ENCODE results near the gene NACC2.
A peak's percentile ranks its signal among the peaks of the same experiment; 100 is the strongest.

NACC2 gene

DNA sequence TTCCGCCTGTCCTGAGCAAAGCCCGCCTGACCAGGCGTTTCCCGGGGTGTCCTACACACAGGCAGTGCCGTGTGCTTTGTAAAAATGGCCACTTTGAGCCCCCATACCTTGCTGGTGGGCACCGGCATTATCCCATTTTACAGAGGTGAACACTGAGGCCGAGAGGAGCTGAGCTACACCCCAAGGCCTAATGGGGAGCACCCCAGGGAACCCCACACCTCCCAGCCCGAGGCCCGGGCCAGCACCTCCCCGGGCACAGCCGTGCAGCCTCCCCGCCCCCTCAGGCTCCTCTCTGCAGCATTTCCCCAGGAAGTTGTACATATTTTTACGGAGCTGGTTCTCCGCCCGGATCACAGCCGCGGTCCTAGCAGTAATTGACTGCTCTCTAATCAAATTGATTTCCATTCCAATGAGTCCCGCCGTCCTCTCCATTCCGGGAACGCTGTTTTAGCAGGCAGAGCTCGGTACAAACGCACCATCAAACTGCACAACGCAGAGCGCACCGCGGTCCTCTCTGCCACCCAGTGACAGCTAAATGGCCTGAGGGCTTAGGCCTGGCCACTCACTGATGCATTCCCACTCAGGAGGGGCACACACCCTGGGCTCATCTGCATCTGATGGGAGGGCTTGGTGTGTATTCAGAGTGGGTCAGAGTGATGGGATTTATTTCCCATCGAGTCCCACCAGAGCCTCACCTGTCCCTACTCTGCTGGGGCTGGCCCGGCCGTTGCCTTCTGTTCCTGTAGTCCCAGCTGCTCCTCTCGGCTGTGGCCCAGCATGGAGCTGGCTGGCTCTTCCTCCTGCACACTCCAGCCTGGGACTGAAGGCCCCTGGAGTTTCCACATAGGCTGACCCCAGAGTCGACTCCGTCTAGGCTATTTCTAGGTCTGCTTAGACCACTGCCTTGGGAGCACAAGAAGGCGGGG lies 97.7 kb downstream of the NACC2 start:
- H3K4me3 ChIP-seq (replicated peaks in 1 of 2; ENCODE audit: low read depth in 2 of 2, low read length in 2 of 2): no peak overlapping the region
- no peak for DNase-seq (ENCODE audit: low read depth in 2 of 2)
- TF ChIP-seq, protein P1, sequence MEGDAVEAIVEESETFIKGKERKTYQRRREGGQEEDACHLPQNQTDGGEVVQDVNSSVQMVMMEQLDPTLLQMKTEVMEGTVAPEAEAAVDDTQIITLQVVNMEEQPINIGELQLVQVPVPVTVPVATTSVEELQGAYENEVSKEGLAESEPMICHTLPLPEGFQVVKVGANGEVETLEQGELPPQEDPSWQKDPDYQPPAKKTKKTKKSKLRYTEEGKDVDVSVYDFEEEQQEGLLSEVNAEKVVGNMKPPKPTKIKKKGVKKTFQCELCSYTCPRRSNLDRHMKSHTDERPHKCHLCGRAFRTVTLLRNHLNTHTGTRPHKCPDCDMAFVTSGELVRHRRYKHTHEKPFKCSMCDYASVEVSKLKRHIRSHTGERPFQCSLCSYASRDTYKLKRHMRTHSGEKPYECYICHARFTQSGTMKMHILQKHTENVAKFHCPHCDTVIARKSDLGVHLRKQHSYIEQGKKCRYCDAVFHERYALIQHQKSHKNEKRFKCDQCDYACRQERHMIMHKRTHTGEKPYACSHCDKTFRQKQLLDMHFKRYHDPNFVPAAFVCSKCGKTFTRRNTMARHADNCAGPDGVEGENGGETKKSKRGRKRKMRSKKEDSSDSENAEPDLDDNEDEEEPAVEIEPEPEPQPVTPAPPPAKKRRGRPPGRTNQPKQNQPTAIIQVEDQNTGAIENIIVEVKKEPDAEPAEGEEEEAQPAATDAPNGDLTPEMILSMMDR (IDR thresholded peaks at IDR 0.05; ENCODE audit: low read depth, low read length): no peak

DNA sequence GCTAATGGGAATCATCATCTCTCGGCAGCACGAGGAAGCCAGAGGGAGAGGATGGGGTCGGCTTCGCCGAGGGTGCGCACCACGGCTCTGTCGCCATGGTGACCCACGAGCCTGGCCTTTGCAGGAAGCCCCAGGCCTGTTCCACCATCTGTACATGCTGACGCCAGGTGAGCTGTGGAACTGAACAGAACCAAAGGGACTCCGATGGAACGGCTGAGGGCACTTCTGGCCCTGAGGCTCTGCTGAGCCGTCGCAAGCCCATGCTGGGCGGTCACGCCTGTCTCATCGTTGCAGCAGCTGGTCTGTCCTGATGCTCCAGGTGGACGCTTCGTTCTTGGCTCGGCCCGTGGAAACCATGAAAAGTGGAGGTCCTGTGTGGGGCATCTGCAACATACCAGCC lies 99.3 kb downstream of the NACC2 start:
- no peak for DNase-seq (ENCODE audit: low read depth in 2 of 2)
- H3K4me3 ChIP-seq (replicated peaks in 1 of 2; ENCODE audit: low read depth in 2 of 2, low read length in 2 of 2): no peak overlapping the region
- TF ChIP-seq, protein P1 (IDR thresholded peaks at IDR 0.05; ENCODE audit: low read depth, low read length): no peak

DNA sequence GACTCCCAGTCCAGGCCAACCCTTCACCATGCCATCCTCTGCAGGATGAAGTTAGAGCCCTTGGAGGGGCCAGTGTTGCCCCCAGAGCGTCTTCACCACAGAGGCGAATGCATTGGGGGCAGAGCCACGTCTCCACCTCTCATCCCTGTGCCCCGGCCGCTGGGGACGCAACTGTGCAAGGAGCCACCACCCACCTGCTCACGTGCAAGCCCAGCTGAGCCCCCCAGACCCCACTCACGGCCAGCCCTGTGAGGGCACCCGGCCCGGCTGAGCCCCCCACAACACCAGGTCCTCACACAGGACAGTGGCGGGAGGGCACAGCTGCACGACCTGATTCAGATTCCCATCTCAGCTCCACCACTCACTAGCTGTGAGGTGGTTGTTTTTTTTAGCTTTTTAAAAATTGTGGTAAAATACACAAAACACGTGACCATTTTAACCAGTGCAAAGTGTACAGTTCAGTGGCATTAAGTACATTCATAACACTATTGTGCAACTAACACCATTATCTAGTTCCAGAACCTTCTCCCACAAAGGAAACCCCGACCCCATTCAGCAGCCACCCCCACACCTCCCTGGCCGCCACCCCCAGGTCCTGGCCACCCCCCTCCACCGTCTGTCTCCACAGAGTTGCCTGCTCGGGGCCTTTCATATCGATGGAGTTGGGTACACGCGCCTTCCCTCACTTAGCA lies 100.4 kb downstream of the NACC2 start:
- peak in 1 of 2 donors; percentile 68 for DNase-seq (ENCODE audit: low read depth in 2 of 2)
- TF ChIP-seq, protein P1 (IDR thresholded peaks at IDR 0.05; ENCODE audit: low read depth, low read length): no peak
- H3K4me3 ChIP-seq (replicated peaks in 1 of 2; ENCODE audit: low read depth in 2 of 2, low read length in 2 of 2): no peak overlapping the region

DNA sequence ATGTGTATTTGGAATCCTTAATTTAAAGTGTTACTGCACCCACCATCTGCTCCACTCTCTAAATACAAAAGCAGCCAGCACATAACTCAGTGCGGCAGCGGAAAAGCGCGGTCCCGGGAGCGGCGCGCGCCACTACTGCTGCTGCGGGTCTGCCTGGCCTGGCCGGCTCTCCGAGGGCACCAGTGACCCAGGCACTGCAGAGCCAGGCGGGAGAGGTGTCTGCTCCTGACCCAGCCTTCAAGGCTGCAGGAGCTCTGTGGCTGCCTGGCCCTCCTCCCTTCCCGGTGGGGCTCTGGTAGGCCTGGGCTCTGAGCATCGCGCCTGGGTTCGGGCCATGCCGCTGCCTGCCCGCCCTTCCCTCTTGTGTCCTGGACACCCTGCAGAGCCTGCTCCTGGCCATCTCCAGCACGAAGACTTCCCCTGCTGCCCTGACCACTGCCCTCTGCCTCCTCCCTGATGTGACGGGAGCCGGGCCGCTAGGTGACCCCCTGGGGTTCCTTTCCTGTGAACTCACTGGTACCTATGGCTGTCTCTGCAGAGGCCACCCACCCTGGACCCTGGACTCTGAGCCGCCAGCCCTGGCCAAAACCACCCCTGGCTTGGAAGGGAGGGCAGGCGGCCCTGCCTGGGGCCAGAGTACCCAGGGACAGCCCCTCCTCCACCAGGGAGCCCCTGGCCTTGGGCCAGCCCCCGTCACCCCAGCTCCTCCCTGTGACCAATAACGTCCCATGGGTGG lies 101.2 kb downstream of the NACC2 start:
- TF ChIP-seq, protein P1 (IDR thresholded peaks at IDR 0.05; ENCODE audit: low read depth, low read length): no peak
- no peak for DNase-seq (ENCODE audit: low read depth in 2 of 2)
- no peak overlapping the region for H3K4me3 ChIP-seq (replicated peaks in 1 of 2; ENCODE audit: low read depth in 2 of 2, low read length in 2 of 2)

DNA sequence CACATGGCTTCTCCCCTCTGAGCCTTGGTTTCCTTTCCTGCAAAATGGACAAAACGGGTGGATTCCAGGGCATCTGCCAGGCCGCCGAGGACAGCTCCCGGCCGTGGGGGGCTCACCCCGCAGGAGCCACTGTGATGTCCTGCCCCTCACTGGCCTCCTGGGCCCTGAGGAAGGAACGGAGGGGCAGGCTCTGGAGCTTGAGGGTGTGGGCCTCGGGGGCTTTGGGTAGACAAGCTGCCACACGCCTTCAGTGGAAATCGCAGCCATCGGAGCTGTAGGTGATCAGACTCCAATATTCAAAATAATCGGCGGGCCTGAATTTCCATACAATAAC lies 101.7 kb downstream of the NACC2 start:
- H3K4me3 ChIP-seq (replicated peaks in 1 of 2; ENCODE audit: low read depth in 2 of 2, low read length in 2 of 2): no peak overlapping the region
- TF ChIP-seq, protein P1 (IDR thresholded peaks at IDR 0.05; ENCODE audit: low read depth, low read length): no peak
- no peak for DNase-seq (ENCODE audit: low read depth in 2 of 2)

DNA sequence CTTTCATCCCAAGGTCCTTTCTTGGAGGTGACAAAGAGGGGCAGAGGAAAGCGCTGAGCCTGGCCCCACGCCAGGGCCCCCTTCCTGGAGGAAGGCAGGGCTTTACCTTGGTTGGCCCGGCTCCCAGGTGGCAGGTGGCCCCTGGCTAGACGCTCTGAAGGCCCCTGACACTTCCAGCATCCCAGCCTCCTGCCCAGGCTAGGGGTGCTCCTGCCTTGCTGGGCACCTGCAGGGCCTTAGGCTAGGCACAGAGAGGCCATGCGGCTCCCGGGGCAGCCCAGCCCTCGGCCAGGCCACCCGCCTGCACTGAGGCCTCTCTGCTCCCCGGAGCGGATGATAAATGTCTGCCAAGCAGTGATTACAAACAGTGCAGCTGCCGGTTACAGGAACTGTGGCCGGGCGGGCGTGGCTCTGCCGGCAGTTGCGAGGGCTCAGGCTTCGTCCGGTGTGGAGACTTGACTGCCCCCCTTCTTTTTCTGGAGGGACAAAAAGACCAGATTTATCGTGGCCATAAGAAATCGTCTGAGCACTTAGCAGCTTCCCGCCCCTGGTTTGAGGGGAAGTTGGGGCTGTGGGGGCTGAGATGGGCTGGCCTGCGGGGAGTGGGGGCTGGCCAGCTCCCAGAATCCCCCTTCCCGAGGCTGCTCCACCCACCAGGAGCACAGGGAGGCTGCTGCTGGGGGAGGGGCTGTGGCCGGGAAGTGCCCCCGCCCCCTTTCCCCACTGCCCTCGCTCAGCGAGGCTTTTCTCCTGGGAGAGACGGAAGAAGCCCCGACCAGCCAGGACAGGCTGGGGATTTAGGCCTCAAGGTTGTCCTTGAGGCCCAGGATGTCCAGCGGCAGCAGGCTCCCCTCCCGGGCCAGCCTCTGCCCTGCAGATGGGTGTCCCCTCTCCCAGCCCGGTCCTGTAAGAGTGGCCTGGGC lies 102.3 kb downstream of the NACC2 start:
- TF ChIP-seq, protein P1 (IDR thresholded peaks at IDR 0.05; ENCODE audit: low read depth, low read length): no peak
- peak overlapping the region; percentile 17 to 18 for H3K4me3 ChIP-seq (replicated peaks in 1 of 2; ENCODE audit: low read depth in 2 of 2, low read length in 2 of 2)
- peak; percentile 75 to 95 for DNase-seq (ENCODE audit: low read depth in 2 of 2)

All from cardiac fibroblast (primary cell).